ENCODE results near the gene MBD3L3.
"Not testable (repeated sequence)": the region's sequence is repeated elsewhere in the genome, so short reads cannot be mapped to it uniquely, and the experiment has no call there.

MBD3L3 gene

GRCh38 chr19:7063339-7063738, 4.9 kb upstream of the MBD3L3 start:
- TF ChIP-seq TAF1 (IDR thresholded peaks at IDR 0.05; ENCODE audit: borderline replicate concordance, insufficient read depth, low read length) = no peak

DNA sequence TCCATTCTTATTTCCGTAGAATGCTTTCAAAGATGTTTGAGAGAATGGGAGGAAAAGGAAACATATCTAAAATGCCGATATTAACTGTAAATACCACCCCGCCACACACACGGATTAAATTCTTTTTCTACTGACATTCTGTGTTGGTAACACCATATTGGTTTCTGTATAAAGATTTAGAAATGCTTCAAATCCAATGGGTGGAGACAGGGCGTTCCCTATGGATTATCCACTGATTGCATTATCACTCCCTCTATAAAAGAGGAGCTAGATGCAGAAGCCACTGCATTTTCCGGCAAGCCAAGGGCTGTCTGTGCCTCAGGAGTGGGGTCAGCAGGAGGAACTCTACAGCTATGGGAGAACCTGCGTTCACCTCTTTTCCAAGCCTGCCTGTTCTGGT, 9.5 kb downstream of the MBD3L3 start, which contains the start of gene MBD3L2:
Gene MBD3L2, plus strand, starts transcription at position 301 of the 400 bp plus-strand sequence. Its CDS starts 53 bp downstream, at position 354.
- TF ChIP-seq SIN3A (IDR thresholded peaks at IDR 0.05; ENCODE audit: borderline replicate concordance, insufficient read depth, low read length); FOXP2 (optimal IDR thresholded peaks at IDR 0.05; ENCODE audit: borderline replicate concordance, extremely low read depth, extremely low read length, insufficient read depth); TAF1 (IDR thresholded peaks at IDR 0.05; ENCODE audit: borderline replicate concordance, insufficient read depth, low read length): not testable (repeated sequence)

DNA sequence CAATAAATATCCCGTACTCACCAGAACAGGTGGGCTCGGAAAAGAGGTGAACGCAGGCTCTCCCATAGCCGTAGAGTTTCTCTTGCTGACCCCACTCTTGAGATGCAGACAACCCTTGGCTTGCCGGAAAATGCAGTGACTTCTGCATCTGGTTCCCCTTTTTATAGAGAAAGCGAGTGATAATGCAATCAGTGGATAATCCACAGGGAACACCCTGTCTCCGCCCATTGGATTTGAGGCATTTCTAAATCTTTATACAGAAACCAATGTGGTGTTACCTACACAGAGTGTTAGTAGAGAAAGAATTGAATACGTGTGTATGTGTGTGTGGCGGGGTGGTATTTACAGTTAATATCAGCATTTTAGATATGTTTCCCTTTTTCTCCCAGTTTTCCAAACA, 18.4 kb downstream of the MBD3L3 start, which contains the start of gene MBD3L4:
Gene MBD3L4, minus strand, starts transcription at position 101 of the 400 bp plus-strand sequence. Its CDS starts 35 bp downstream, at position 66.
- TF ChIP-seq FOXP2 (optimal IDR thresholded peaks at IDR 0.05; ENCODE audit: borderline replicate concordance, extremely low read depth, extremely low read length, insufficient read depth); POLR2AphosphoS5 (IDR thresholded peaks at IDR 0.05; ENCODE audit: low read depth, low read length); TAF1 (IDR thresholded peaks at IDR 0.05; ENCODE audit: borderline replicate concordance, insufficient read depth, low read length): not testable (repeated sequence)

DNA sequence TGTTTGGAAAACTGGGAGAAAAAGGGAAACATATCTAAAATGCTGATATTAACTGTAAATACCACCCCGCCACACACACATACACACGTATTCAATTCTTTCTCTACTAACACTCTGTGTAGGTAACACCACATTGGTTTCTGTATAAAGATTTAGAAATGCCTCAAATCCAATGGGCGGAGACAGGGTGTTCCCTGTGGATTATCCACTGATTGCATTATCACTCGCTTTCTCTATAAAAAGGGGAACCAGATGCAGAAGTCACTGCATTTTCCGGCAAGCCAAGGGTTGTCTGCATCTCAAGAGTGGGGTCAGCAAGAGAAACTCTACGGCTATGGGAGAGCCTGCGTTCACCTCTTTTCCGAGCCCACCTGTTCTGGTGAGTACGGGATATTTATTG, 28.2 kb downstream of the MBD3L3 start, which contains the start of gene MBD3L5:
Gene MBD3L5, plus strand, starts transcription at position 301 of the 400 bp plus-strand sequence. Its CDS starts 34 bp downstream, at position 335.
- TF ChIP-seq POLR2AphosphoS5 (IDR thresholded peaks at IDR 0.05; ENCODE audit: low read depth, low read length); TAF1 (IDR thresholded peaks at IDR 0.05; ENCODE audit: borderline replicate concordance, insufficient read depth, low read length); REST (IDR thresholded peaks at IDR 0.05; ENCODE audit: insufficient read depth in 1 of 2, low read depth in 2 of 2, low read length in 2 of 2): not testable (repeated sequence)

GRCh38 chr19:7021331-7021730, 37.1 kb downstream of the MBD3L3 start, which contains the start of gene MBD3L2B:
Gene MBD3L2B, minus strand, starts transcription at chr19:7021431. Its CDS starts 34 bp downstream, at chr19:7021397.
- TF ChIP-seq POLR2AphosphoS5 (IDR thresholded peaks at IDR 0.05; ENCODE audit: low read depth, low read length); TAF1 (IDR thresholded peaks at IDR 0.05; ENCODE audit: borderline replicate concordance, insufficient read depth, low read length); REST (IDR thresholded peaks at IDR 0.05; ENCODE audit: insufficient read depth in 1 of 2, low read depth in 2 of 2, low read length in 2 of 2): not testable (repeated sequence)

GRCh38 chr19:7018828-7019227, 39.6 kb downstream of the MBD3L3 start:
- TF ChIP-seq FOXP2 (optimal IDR thresholded peaks at IDR 0.05; ENCODE audit: borderline replicate concordance, extremely low read depth, extremely low read length, insufficient read depth) = no peak
- TF ChIP-seq TAF1 (IDR thresholded peaks at IDR 0.05; ENCODE audit: borderline replicate concordance, insufficient read depth, low read length) = no peak
- no peak for TF ChIP-seq SIN3A (IDR thresholded peaks at IDR 0.05; ENCODE audit: borderline replicate concordance, insufficient read depth, low read length)
- no peak for TF ChIP-seq POLR2AphosphoS5 (IDR thresholded peaks at IDR 0.05; ENCODE audit: low read depth, low read length)
- TF ChIP-seq REST (IDR thresholded peaks at IDR 0.05; ENCODE audit: insufficient read depth in 1 of 2, low read depth in 2 of 2, low read length in 2 of 2) = no peak

DNA sequence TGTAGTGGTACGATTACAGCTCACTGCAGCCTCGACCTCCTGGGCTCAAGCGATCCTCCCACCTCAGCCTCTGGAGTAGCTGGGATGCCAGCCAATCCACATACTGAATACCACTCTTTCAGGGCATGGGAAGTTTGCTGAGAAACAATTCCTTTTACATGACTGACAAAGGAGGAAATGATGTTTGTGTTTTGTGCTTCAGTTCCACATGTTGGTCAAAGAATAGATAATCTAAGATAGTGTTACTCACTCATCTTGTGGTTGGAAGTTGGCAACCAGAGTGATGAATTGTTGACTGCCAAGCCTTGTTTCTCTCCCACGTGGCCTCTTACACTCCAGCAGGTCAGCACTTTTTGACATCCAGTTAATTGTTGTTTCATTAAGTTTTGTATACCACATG, 44.8 kb downstream of the MBD3L3 start:
- no peak for TF ChIP-seq SIN3A (IDR thresholded peaks at IDR 0.05; ENCODE audit: borderline replicate concordance, insufficient read depth, low read length)
